GM21723 (cell line): Measurements from ENCODE around the gene MTPN.

ENCODE experiments used
- ATAC-seq: cut with Tn5 transposase; IDR thresholded peaks from one replicate; pipeline ENCODE4 v1.9.1; 2021; ENCODE audit warnings: mild to moderate bottlenecking, moderate library complexity; ENCODE audit not compliant: unreplicated experiment

Gene MTPN

GRCh38 chr7:135959646-135960363, 17.4 kb downstream of the MTPN start:
- ATAC-seq: no peak

- no peak for ATAC-seq
Measured at GRCh38 chr7:135958173-135958572, 19.0 kb downstream of the MTPN start.

GRCh38 chr7:135957627-135958026, 19.5 kb downstream of the MTPN start:
- ATAC-seq: no peak

GRCh38 chr7:135956393-135956792, 20.8 kb downstream of the MTPN start:
- ATAC-seq: no peak

- no peak for ATAC-seq
Measured at GRCh38 chr7:135950972-135951371, 26.2 kb downstream of the MTPN start.

- no peak for ATAC-seq
Measured at GRCh38 chr7:135950429-135950828, 26.7 kb downstream of the MTPN start.

- no peak for ATAC-seq
Measured at GRCh38 chr7:135946289-135947055, 30.7 kb downstream of the MTPN start.

- ATAC-seq: no peak
Measured at GRCh38 chr7:135944753-135945152, 32.4 kb downstream of the MTPN start.

GRCh38 chr7:135943134-135943879, 33.9 kb downstream of the MTPN start:
- peak; percentile 36 for ATAC-seq

- ATAC-seq: peak; percentile 80
Measured at GRCh38 chr7:135942614-135943013, 34.5 kb downstream of the MTPN start.

GRCh38 chr7:135940077-135941075, 36.8 kb downstream of the MTPN start:
- no peak for ATAC-seq

- ATAC-seq: no peak
Measured at GRCh38 chr7:135939261-135939812, 37.8 kb downstream of the MTPN start.

GRCh38 chr7:135938563-135938962, 38.6 kb downstream of the MTPN start:
- peak; percentile 65 for ATAC-seq

- ATAC-seq: no peak
Measured at GRCh38 chr7:135938086-135938485, 39.1 kb downstream of the MTPN start.

- no peak for ATAC-seq
Measured at GRCh38 chr7:135936497-135937217, 40.5 kb downstream of the MTPN start.

- no peak for ATAC-seq
Measured at GRCh38 chr7:135934651-135935050, 42.5 kb downstream of the MTPN start.

GRCh38 chr7:135933509-135934188, 43.5 kb downstream of the MTPN start:
- no peak for ATAC-seq

GRCh38 chr7:135932131-135932530, 45.0 kb downstream of the MTPN start:
- ATAC-seq: no peak
